Sigmoid colon (tissue), 4 donors: ENCODE results near the gene ZNF362.

Source experiments
- CTCF ChIP-seq, 4 experiments: fragments of 450-650 bp in 3 of 4; fragments of 200-600 bp in 1 of 4; IDR thresholded peaks; one replicate each; pipeline ENCODE4 v1.5.1; 2016 to 2019; ENCODE audit warnings: antibody characterized with exemption in 4 of 4, mild to moderate bottlenecking in 3 of 4, moderate library complexity in 2 of 4
- POLR2A ChIP-seq, 2 donors: fragments of 450-650 bp; IDR thresholded peaks; one replicate each; pipeline ENCODE4 v1.6.1; 2016; ENCODE audit warnings: antibody characterized with exemption in 2 of 2, mild to moderate bottlenecking in 2 of 2, moderate library complexity in 2 of 2
- POLR2AphosphoS5 ChIP-seq, 4 donors: sonication (generic); formaldehyde crosslinking; IDR thresholded peaks; one replicate each; pipeline ENCODE4 v1.6.1; 2017; ENCODE audit warnings: antibody characterized with exemption in 4 of 4

GRCh38 chr1:33348676-33349080, 92.4 kb downstream of the ZNF362 start:
- TF ChIP-seq CTCF (IDR thresholded peaks at IDR 0.05) (no peak), POLR2A (IDR thresholded peaks at IDR 0.05) (no peak), POLR2AphosphoS5 (IDR thresholded peaks at IDR 0.05) (no peak)
